Activated CD4-positive, CD25-positive, alpha-beta regulatory T cell treated with anti-CD3 and anti-CD28 coated beads, Interleukin-2, amount 50 U/mL, for 16 hours (primary cell): ENCODE data around the gene TCP11.

Experiments
- DNase-seq: peaks from one replicate; pipeline ENCODE4 v3.0.0-alpha.2; 2020; ENCODE audit warnings: low read depth, low spot score

Gene TCP11

GRCh38 chr6:35093118-35093445 is 48.1 kb downstream of the TCP11 start:
- no peak for DNase-seq

- DNase-seq = no peak
Observed at GRCh38 chr6:35092362-35093117, 48.6 kb downstream of the TCP11 start.

- no peak for DNase-seq
Observed at GRCh38 chr6:35091346-35092083, 49.6 kb downstream of the TCP11 start.

DNA sequence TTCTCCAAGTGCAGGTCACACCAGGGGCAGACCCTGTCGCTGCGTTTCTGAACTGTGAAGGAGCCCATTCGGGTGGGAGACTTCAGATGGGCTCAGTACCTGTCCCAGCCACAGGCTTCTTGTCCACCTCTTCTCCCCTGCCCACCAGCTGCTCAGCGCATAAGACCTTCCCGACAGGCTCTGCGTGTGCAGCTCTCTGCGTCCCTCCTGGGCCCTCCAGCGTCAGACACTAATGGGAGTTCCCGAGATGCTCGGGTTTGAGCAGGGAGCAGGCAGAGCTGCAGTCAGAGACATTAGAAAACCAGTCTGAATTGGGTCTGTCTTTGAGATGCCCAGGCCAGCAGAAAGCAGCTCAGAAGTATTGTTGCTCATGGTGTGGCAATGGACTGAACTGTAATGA is 50.4 kb downstream of the TCP11 start:
- no peak for DNase-seq

DNA sequence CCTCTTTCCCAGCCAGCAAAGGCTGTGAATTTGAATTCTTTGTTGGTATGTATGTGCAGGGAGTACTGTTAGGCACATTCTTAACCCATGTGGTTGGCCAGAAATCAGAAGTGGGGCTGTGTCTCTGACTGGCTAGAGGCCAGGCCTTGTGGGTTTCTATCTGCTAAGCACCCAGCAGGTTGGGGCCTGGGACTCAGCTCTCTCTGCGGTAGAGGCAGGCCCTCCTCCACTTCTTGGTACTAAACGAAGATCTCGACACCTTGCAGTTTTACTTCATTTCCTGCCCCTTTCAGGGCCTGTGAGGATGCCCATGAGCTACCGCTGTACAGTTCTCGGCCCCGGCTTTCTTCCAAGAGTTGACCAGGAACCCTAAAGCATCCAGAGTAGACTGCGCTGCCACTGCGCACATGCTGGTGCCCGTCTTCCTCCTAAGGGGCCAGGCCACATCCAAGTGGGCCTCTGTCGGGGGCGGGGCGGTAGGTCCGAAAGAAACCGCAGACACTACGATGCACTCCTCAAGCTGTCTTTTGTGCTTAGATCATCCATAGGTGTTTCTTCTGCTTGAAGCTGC is 51.1 kb downstream of the TCP11 start:
- no peak for DNase-seq

- no peak for DNase-seq
Observed at GRCh38 chr6:35089216-35089934, 51.8 kb downstream of the TCP11 start.

- no peak for DNase-seq
Observed at GRCh38 chr6:35088281-35089215, 52.6 kb downstream of the TCP11 start.

GRCh38 chr6:35087361-35088280 is 53.5 kb downstream of the TCP11 start:
- no peak for DNase-seq

- DNase-seq = no peak
Observed at GRCh38 chr6:35086636-35087360, 54.3 kb downstream of the TCP11 start.

- DNase-seq = no peak
Observed at GRCh38 chr6:35086282-35086632, 54.9 kb downstream of the TCP11 start.

- no peak for DNase-seq
Observed at GRCh38 chr6:35085359-35086281, 55.5 kb downstream of the TCP11 start.

DNA sequence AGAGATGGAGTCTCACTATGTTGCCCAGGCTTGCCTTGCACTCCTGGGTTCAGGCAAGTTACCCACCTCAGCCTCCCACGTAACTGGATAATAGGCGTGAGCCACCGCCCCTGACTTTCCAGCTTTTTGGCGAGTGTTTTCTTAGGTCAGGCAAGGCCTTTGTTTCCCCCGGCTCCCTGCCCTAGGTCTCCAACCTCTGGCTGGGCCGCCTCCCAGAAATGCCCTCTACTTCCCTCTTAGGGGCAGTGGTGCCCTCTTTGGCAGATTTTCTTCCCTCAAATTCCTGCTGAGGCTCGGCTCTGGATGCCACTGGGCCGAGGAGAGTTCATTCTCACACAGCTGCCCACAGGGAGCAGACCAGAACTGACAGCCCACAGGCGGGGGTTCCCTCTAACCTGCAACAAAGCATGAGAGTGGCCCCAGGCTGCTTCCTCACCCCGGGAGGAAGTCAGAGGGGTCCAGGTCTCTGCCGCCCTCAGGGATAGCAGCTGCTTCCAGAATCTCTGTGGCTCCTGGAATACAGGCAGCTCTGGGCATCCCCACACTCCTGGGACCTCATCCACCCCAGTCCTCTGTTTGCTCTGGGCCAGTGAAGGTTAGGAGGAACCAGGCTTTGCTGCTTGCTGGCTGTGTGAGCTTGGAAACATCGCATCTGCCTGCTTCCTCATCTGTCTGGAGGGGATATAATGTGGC is 56.5 kb downstream of the TCP11 start:
- no peak for DNase-seq

GRCh38 chr6:35084041-35084491 is 57.1 kb downstream of the TCP11 start:
- no peak for DNase-seq

DNA sequence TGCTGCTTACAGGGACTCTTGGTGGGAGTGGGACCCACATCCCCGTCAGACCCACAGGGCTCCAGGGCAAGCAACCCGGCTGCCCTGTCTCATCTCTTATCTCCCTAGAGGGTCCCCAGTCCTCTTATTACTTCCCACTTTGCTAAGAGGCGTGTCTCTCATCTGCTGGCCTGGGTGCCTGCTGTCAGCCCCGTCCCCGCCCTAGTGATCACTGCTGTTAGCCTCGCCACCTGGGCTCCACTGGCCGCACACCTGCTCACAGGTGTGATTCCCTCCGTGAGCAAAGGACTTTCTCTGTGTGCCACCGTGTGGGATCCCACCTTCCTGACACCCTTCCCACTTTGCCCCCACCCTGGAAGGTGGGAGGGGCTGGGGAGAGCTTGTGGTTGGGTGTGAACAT is 57.6 kb downstream of the TCP11 start:
- DNase-seq = no peak

- DNase-seq = no peak
Observed at GRCh38 chr6:35082733-35083403, 58.3 kb downstream of the TCP11 start.

DNA sequence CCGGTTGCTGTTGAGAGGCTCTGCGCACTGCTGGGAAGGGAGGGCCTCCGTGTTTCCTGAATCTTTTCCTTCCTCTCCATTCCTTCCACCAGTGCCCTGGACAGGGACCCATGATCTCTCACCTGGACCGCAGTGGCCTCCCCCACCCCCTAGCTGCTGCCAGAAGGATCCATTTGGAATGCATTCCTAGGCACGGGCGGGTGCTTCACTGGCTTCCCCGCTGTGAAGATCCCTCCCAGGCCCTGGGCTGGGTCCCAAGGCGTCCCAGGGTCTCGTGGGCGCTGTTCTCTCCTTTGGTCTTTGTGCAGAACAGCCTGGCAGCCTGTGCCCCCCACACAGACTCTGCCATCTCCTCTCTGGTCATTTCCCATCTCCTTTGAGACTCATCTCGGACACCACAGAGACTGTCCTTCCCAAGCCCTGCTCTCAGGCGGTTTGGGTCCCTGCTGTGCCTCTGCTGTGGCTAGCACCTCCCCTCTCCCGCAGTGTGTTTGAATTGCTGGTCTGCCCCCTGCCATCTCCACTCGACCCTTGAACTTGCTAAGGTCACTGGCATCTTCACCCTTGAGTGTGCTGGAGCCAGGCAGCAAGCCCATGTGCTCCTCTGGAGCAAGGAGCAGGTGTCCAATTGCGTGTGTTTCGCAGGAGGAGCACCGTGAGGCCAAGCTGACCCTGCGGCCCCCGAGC is 59.0 kb downstream of the TCP11 start:
- DNase-seq = no peak

GRCh38 chr6:35081426-35081851 is 59.7 kb downstream of the TCP11 start:
- DNase-seq = no peak
